ENCODE data around the gene DLL3.
A peak's percentile ranks its signal among the peaks of the same experiment; 100 is the strongest.

The DLL3 gene

DNA sequence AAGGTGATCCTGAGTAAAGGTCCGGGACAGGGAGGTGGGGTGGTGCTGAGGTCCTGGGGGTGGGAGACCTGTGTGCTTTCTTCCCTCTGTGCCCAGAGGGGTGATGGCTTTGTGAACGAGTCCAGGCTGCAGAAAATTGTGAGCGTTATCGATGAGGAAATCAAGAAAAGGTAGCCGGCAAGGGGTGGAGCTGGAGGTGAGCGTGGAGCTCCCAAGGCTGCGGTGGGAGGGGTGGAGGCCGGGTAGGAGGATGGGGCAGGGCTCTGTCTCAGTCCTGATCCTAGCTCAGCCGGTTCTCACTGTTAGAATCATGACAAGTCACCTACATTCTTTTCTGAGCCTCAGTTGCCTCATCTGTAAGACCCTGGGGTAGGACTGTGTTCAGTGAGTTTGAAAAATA is 20.2 kb downstream of the DLL3 start:
- ChIA-PET POLR2A (interaction anchor here (0.6 to 1.6 kb wide), 4 partner anchors 10 to 27 kb away, joined by 3 to 5 read pairs (median 4); partner anchors contain the start of genes DLL3 and EID2B), CTCF (no interaction called here)
- DNase-seq (ENCODE audit: extremely low spot score) = no peak
- no peak for TF ChIP-seq CTBP1 (IDR thresholded peaks at IDR 0.05; ENCODE audit: borderline replicate concordance)
- no peak for TF ChIP-seq TARDBP (IDR thresholded peaks at IDR 0.05)
- TF ChIP-seq L3MBTL2 (conservative IDR thresholded peaks at IDR 0.05) = no peak
- no peak for TF ChIP-seq ARNT (IDR thresholded peaks at IDR 0.05)
- TF ChIP-seq ELF4 (IDR thresholded peaks at IDR 0.05) = no peak
- no peak for TF ChIP-seq NFRKB (IDR thresholded peaks at IDR 0.05)
- no peak for TF ChIP-seq FOXA1 (IDR thresholded peaks at IDR 0.05)
- no peak for TF ChIP-seq HDGF (IDR thresholded peaks at IDR 0.05; ENCODE audit: borderline replicate concordance)

DNA sequence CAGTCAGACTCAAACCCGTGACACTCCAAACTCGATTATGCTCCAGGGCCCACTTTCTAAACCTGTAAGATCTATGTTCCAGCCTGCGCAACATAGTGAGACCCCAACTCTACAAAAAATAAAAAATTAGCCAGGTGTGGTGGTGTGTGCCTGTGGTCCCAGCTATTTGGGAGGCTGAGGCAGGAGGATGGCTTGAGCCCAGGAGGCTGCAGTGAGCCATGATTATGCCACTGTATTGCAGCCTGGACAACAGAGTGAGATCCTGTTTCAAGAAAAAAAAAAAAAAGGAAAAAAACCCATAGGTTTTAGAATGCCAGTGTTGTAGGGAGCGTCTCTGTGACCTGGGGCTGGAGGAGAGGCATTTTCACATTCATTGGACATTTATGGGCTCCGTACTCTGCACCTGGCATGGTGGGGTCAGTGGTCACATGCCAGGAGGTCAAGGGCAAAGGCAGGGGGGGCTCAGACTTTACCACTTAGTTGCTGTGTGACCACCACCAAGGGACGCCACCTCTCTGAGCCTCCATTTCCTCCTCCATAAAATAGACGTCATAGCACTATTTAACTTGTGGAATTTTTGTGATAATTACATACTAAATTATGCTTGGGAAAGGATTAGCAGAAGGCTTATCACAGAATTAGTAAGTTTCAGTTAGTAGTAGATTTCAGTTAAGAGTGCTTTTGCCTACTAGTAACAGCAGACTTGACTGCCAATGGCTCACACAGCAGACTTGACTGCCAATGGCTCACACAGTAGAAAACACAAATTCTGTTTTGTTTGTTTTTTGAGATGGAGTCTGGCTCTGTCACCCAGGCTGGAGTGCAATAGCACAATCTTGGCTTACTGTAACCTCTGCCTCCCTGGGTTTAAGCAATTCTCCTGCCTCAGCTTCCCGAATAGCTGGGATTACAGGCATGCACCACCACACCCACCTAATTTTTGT is 22.1 kb downstream of the DLL3 start:
- TF ChIP-seq ZNF384 (IDR thresholded peaks at IDR 0.05) = peak; percentile 49
- TF ChIP-seq, protein P1, sequence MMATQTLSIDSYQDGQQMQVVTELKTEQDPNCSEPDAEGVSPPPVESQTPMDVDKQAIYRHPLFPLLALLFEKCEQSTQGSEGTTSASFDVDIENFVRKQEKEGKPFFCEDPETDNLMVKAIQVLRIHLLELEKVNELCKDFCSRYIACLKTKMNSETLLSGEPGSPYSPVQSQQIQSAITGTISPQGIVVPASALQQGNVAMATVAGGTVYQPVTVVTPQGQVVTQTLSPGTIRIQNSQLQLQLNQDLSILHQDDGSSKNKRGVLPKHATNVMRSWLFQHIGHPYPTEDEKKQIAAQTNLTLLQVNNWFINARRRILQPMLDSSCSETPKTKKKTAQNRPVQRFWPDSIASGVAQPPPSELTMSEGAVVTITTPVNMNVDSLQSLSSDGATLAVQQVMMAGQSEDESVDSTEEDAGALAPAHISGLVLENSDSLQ (IDR thresholded peaks at IDR 0.05) = no peak
- ChIA-PET CTCF (interaction anchor here (0.6 kb wide), 1 partner anchor 128 kb away, joined by 4 read pairs; no protein-coding TSS in a partner anchor), POLR2A (interaction anchor here (0.9 to 1.2 kb wide), 3 partner anchors 9 to 23 kb away, joined by 3 to 5 read pairs (median 4); partner anchors contain the start of genes DLL3 and EID2B)

DNA sequence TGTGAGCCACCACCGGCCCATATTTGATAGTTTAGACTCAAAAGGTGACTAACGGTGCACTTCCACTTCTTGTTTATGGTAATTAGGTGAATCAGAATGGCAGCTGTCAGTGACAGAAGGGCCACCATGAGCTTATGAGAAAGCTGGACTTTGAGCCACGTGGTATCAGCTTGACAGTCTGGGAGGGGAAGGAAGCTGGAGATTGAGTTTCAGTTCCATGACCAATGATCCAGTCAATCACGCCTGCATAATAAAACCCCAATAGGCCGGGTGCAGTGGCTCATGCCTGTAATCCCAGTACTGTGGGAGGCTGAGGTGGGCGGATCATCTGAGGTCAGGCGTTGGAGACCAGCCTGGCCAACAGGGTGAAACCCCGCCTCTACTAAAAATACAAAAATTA is 25.7 kb downstream of the DLL3 start:
- ChIA-PET CTCF (interaction anchor here (0.7 kb wide), 1 partner anchor 89 kb away, joined by 3 read pairs; the partner anchor contains the start of gene RPS16), POLR2A (no interaction called here)
- DNase-seq (ENCODE audit: extremely low spot score) = no peak
- no peak for TF ChIP-seq BHLHE40 (IDR thresholded peaks at IDR 0.05; ENCODE audit: borderline replicate concordance)
- TF ChIP-seq, protein P1 (IDR thresholded peaks at IDR 0.05) = peak; percentile 48; the same call in 1 of the 2 replicates

More for the DNA sequence above, 22.1 kb downstream of the DLL3 start:
- no peak for DNase-seq (ENCODE audit: extremely low spot score)

DNA sequence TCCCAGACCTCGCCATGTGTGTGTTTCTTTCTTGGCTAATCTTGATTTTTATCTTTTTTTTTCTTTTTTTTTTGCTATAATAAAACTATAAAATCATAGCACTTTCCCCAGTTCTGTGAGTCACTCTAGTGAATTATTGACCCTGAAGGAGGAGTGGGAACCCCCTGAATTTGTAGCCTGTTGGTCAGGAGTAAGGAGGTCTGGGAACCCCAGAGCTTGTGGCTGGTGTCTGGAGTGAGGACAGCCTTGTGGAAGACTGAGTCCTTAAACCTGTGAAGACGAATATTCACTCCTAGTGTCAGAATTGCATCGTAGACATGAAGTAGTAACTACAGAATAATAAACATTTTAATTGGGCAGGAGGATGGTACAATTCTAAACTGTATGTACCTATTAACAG is 26.5 kb downstream of the DLL3 start:
- no peak for TF ChIP-seq ARNT (IDR thresholded peaks at IDR 0.05)
- no peak for TF ChIP-seq SUZ12 (IDR thresholded peaks at IDR 0.05)
- no peak for TF ChIP-seq HDGF (IDR thresholded peaks at IDR 0.05; ENCODE audit: borderline replicate concordance)
- ChIA-PET POLR2A (interaction anchor here (1.4 kb wide), 1 partner anchor 89 kb away, joined by 5 read pairs; the partner anchor contains the start of gene RPS16), CTCF (interaction anchor here (0.6 to 0.9 kb wide), 2 partner anchors 16 to 27 kb away, joined by 3 read pairs; no protein-coding TSS in a partner anchor)
- DNase-seq (ENCODE audit: extremely low spot score) = no peak

DNA sequence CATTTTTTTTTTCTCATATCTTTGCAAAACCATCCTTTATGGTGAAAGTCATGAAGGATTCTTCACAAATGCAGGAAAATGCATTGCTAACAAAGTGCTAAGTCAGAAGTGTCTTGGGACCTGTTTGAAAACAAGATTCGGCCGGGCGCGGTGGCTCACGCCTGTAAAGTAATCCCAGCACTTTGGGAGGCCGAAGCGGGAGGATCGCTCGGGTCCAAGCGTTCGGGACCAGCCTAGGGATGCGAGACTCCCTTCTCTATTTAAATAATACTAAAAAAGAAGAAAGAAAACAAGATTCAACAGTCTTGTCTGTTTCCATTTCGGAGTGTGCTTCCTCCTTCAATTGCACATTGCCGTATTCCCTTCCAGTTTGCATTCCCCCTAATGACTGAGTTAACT is 33.1 kb downstream of the DLL3 start:
- ChIA-PET POLR2A (interaction anchor here (1.1 to 3.5 kb wide), 9 partner anchors 13 to 314 kb away, joined by 3 to 25 read pairs (median 8); partner anchors contain the start of genes FBL, RPS16 and TIMM50), CTCF (interaction anchor here (0.6 to 1.4 kb wide), 5 partner anchors 24 to 96 kb away, joined by 3 to 9 read pairs (median 6); partner anchors contain the start of gene RPS16)
- no peak for TF ChIP-seq ARNT (IDR thresholded peaks at IDR 0.05)
- TF ChIP-seq, protein P1 (IDR thresholded peaks at IDR 0.05) = no peak
- TF ChIP-seq SUZ12 (IDR thresholded peaks at IDR 0.05) = no peak
- TF ChIP-seq TARDBP (IDR thresholded peaks at IDR 0.05) = no peak
- TF ChIP-seq FOXA1 (IDR thresholded peaks at IDR 0.05) = no peak
- no peak for TF ChIP-seq ELF4 (IDR thresholded peaks at IDR 0.05)
- TF ChIP-seq L3MBTL2 (conservative IDR thresholded peaks at IDR 0.05) = no peak
- TF ChIP-seq HDGF (IDR thresholded peaks at IDR 0.05; ENCODE audit: borderline replicate concordance) = no peak
- TF ChIP-seq SP1 (IDR thresholded peaks at IDR 0.05) = no peak
- TF ChIP-seq CTBP1 (IDR thresholded peaks at IDR 0.05; ENCODE audit: borderline replicate concordance) = no peak
- no peak for TF ChIP-seq NFRKB (IDR thresholded peaks at IDR 0.05)
- no peak for TF ChIP-seq FOXM1 (IDR thresholded peaks at IDR 0.05; ENCODE audit: borderline replicate concordance)
- no peak for TF ChIP-seq FOXK2 (IDR thresholded peaks at IDR 0.05)
- no peak for TF ChIP-seq LEF1 (IDR thresholded peaks at IDR 0.05; ENCODE audit: borderline replicate concordance)
- no peak for TF ChIP-seq ZNF384 (IDR thresholded peaks at IDR 0.05)
- TF ChIP-seq BHLHE40 (IDR thresholded peaks at IDR 0.05; ENCODE audit: borderline replicate concordance) = no peak
- no peak for DNase-seq (ENCODE audit: extremely low spot score)

DNA sequence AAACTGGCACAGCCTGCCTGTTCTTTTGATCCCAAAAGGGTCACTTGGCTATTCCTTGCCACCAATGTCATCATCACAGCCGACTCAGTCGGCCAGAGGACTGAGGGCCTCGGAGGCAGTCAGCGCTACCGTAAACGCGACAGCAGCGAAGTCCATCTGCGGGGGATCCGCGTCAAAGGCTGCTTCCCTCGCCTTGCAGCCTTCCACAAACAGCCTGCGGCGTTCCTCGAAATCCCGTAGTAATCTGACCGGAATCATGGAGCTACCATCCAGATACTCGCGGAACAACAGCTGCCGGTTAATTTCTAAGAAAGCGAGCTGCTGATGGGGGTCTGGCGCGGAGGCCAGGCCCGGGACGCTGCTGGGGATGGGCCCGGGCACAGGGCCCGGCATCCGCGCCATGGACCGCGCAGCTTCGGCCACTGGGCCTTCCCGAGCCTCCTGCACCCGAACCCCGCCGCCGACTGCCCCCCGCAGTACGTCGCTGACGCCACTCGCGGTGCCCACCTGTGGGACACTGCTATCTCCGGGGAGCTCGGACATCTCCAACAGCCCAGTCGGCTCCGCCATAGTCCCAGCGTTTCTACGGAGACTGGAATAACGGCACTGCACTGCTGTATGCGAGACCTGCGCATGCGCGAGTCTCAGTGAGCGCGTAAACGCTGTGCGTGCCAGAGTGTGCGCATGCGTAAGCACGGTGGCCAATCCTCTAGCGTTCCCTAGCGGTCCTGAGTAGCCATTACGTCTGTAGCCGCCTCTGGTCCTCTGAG is 33.7 kb downstream of the DLL3 start, which contains the start of gene EID2B:
EID2B (minus strand) TSS at position 620 of the 770 bp plus-strand sequence; CDS start at position 570, 50 bp downstream.
- ChIA-PET CTCF (interaction anchor here (0.5 to 1.4 kb wide), 9 partner anchors 25 to 321 kb away, joined by 3 to 9 read pairs (median 4); partner anchors contain the start of gene RPS16), POLR2A (interaction anchor here (0.6 to 3.5 kb wide), 11 partner anchors 13 to 313 kb away, joined by 3 to 25 read pairs (median 5); partner anchors contain the start of genes FBL, RPS16 and TIMM50)
- TF ChIP-seq HDGF (IDR thresholded peaks at IDR 0.05; ENCODE audit: borderline replicate concordance) = no peak
- TF ChIP-seq NFRKB (IDR thresholded peaks at IDR 0.05) = no peak
- TF ChIP-seq FOXM1 (IDR thresholded peaks at IDR 0.05; ENCODE audit: borderline replicate concordance) = no peak
- peak; percentile 96 for DNase-seq (ENCODE audit: extremely low spot score)

Measured in HEK293T (cell line).